ENCODE results near the gene SNRNP200. TPM values are rescaled to one million over a fixed set of nuclear protein-coding genes. Genes with fewer than 3 reads are reported as not detected.
"Not testable (repeated sequence)": the region's sequence is repeated elsewhere in the genome, so short reads cannot be mapped to it uniquely, and the experiment has no call there.

SNRNP200 gene
- total and polyA plus RNA-seq, 8 donors = 82.7 to 209 (median 195) TPM

DNA sequence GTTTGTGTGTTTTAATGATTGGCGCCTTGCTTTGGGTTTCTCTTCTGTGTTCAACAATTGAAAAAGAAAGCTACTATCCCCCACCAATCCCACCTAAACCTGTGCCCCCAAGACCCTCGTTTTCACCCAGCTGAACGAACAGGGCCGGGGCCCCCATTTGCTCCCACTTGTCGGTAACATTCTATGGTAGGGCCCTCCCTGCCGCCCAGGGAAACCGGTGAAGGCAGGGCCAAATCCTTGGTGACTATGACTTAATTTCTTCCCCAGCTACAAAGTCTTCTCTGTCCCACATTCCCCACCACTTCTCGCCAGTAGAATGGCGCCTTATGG, 598 bp upstream of the SNRNP200 start:
- Histone ChIP-seq H3K4me3 (peak overlapping the region; percentile 79 to 89), H3K4me1 (peaks cover 8 to 48% of the 10 kb centered on the region in 2 donors), H3K36me3 (peaks cover 0 to 34% of the 10 kb centered on the region in 2 donors), H3K27me3 (no peaks in the 10 kb centered on the region), H3K9me3 (no peaks in the 10 kb centered on the region), H3K27ac (peak overlapping the region; percentile 56 to 87)
- intact Hi-C loops (cut with DNase I) = no loop called here
- TF ChIP-seq, protein P1, sequence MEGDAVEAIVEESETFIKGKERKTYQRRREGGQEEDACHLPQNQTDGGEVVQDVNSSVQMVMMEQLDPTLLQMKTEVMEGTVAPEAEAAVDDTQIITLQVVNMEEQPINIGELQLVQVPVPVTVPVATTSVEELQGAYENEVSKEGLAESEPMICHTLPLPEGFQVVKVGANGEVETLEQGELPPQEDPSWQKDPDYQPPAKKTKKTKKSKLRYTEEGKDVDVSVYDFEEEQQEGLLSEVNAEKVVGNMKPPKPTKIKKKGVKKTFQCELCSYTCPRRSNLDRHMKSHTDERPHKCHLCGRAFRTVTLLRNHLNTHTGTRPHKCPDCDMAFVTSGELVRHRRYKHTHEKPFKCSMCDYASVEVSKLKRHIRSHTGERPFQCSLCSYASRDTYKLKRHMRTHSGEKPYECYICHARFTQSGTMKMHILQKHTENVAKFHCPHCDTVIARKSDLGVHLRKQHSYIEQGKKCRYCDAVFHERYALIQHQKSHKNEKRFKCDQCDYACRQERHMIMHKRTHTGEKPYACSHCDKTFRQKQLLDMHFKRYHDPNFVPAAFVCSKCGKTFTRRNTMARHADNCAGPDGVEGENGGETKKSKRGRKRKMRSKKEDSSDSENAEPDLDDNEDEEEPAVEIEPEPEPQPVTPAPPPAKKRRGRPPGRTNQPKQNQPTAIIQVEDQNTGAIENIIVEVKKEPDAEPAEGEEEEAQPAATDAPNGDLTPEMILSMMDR (IDR thresholded peaks at IDR 0.05) = no peak
- DNase-seq (no peak), ATAC-seq (peak; percentile 2)

DNA sequence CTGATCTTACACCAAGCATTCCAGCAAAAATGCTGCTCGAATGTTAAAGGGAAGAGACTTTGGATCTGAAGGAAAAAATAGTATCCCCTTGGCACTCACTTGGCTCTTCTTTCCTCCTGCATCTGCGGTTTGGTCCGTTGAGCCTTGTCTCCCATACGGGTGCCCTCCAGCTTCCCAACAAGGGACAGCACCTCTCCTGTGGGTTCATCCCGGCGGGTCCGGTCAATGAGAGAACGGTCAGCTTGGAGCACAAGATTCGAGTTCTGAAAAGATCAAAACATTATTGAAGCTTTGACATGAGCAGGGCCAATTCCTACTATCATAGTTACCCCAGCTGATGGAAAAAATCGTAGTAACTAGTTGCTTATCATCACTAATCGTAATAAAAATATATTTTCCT, 740 bp downstream of the SNRNP200 start:
- intact Hi-C loops (cut with DNase I) = no loop called here
- TF ChIP-seq, protein P1 (IDR thresholded peaks at IDR 0.05) = no peak
- peaks cover 0 to 48% of the 10 kb centered on the region in 2 donors for H3K36me3 ChIP-seq
- peak overlapping the region in 1 of 2 donors; percentile 87 for H3K27ac ChIP-seq
- DNase-seq (no peak), ATAC-seq (no peak)
- H3K4me1 ChIP-seq = peaks cover 8 to 48% of the 10 kb centered on the region in 2 donors
- no peaks in the 10 kb centered on the region for H3K27me3 ChIP-seq
- H3K4me3 ChIP-seq = peak overlapping the region; percentile 79 to 89
- no peaks in the 10 kb centered on the region for H3K9me3 ChIP-seq

DNA sequence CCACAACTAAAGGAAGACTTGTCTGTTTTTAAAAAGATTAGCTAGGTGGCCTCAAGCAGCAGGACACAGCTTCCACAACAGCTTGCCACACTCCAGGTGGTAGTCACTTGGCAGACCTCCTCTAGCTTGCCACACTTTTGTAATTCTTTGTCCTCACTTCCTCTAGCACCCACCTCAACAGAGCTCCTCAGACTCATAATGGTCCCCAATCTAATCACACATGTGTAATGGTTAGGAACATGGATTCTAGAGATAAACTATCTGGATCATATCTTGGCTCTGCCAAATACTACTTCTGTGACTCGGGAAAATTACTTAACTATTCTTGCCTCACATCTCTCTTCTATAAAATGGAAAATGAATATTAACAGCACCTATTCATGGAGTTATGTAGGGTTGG, 3.5 kb downstream of the SNRNP200 start:
- DNase-seq (no peak), ATAC-seq (no peak)
- H3K4me1 ChIP-seq = peaks cover 8 to 48% of the 10 kb centered on the region in 2 donors
- intact Hi-C loops (cut with DNase I) = no loop called here
- no peaks in the 10 kb centered on the region for H3K9me3 ChIP-seq
- H3K27me3 ChIP-seq = no peaks in the 10 kb centered on the region
- no peak overlapping the region for H3K4me3 ChIP-seq
- peaks cover 0 to 75% of the 10 kb centered on the region in 2 donors for H3K36me3 ChIP-seq
- TF ChIP-seq, protein P1 (IDR thresholded peaks at IDR 0.05) = no peak
- H3K27ac ChIP-seq = no peak overlapping the region

DNA sequence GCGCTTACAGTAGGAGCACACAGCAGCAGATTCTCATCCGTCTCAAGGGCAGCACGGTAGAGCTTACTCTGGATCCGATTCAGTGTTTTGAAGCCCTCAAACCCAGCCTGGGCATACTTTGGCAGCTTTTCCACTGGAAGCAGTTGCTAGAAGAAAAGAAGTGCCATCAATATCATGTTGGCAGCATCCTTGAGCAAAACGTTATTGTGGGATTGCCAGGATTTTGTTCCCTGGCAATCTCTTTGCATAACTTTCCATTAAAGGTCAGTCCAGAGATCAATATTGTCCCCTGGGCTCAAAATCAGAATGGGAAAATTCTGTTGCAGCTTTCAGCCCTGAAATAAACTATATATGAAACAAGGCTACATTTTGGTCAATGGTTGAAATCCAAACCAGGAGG, 8.4 kb downstream of the SNRNP200 start:
- no peaks in the 10 kb centered on the region for H3K27me3 ChIP-seq

DNA sequence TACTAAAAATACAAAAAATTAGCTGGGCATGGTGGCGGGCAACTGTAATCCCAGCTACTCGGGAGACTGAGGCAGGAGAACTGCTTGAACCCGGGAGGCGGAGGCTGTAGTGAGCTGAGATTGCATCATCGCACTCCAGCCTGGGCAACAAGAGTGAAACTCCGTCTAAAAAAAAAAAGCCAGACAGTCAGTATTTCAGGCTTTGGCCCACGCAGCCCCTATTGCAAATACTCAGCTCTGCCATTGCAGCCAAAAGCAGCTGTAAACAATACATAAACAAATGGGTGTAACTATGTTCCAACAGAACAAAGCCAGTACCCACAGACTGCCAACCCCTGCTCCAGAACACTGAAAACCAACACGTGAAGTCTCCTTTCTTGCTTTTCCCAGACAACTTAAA, 11.1 kb downstream of the SNRNP200 start:
- H3K4me3 ChIP-seq; ATAC-seq; H3K9me3 ChIP-seq; DNase-seq; H3K27ac ChIP-seq; intact Hi-C loops (cut with DNase I); H3K27me3 ChIP-seq; H3K4me1 ChIP-seq: not testable (repeated sequence)
- H3K36me3 ChIP-seq = peaks cover 4 to 100% of the 10 kb centered on the region in 2 donors

More for the DNA sequence above, 8.4 kb downstream of the SNRNP200 start:
- no peak overlapping the region for H3K27ac ChIP-seq
- DNase-seq (no peak), ATAC-seq (no peak)
- no peaks in the 10 kb centered on the region for H3K9me3 ChIP-seq
- H3K4me3 ChIP-seq = no peak overlapping the region
- TF ChIP-seq, protein P1 (IDR thresholded peaks at IDR 0.05) = no peak
- intact Hi-C loops (cut with DNase I) = no loop called here
- H3K4me1 ChIP-seq = peaks cover 0 to 9% of the 10 kb centered on the region in 2 donors
- peaks cover 0 to 100% of the 10 kb centered on the region in 2 donors for H3K36me3 ChIP-seq

DNA sequence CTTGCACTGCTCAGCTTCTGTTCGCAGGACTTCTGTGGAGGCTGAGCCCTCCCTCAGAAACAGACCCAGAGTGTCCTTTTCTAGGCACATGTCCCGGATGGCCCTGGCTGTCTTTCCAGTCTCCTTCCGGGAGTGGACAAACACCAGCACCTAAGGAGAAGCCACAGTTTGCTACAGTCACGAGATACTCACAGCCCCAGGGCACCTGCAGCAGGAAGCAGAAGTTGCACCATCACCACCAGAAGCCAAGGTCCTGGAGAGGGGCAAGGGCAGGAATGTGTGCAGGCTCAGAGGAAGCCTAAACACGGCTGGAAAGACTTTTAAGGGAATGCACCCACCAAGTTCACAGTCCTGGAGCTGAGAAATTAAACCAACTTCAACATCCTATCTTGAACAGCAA, 13.6 kb downstream of the SNRNP200 start:
- ATAC-seq (no peak), DNase-seq (no peak)
- Histone ChIP-seq H3K4me3 (no peak overlapping the region), H3K4me1 (no peaks in the 10 kb centered on the region), H3K36me3 (peaks cover 12 to 100% of the 10 kb centered on the region in 2 donors), H3K9me3 (no peaks in the 10 kb centered on the region), H3K27ac (no peak overlapping the region), H3K27me3 (no peaks in the 10 kb centered on the region)
- intact Hi-C loops (cut with DNase I) = no loop called here
- TF ChIP-seq, protein P1 (IDR thresholded peaks at IDR 0.05) = no peak

Data from left lung (tissue), 10 donors.